PC-9 (cell line): ENCODE results near the gene ZBTB37.

Experiments used
- EZH2 ChIP-seq: fragments of 200-600 bp; sonication (generic); IDR thresholded peaks from 2 replicates; pipeline ENCODE4 v1.8.0; 2017; ENCODE audit warnings: antibody characterized with exemption, low read depth
- TF ChIP-seq, protein P1 (sequence below): fragments of 200-600 bp; sonication (generic); conservative IDR thresholded peaks from 2 replicates; pipeline ENCODE4 v1.6.1; 2017; ENCODE audit warnings: mixed run types, antibody characterized with exemption, mild to moderate bottlenecking, moderate library complexity

DNA sequence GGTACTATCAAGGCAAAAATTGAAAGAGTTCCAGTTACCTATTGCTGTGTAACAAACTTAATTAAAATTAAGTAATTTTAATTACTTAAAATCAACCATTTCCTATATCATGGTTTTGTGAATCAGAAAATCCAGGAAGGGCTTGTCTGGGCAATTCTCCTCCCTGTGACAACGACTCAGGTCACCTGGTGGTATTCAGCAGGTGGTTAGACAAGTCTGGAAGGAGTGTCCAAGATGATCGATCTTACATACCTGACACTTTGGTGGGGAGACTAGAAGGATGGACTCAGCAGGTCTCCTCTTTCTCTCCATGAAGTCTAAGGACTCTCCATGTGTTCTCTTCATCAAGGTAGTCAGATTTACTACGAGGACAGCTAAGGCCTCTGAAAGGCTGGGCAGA is 26.0 kb downstream of the ZBTB37 start:
- TF ChIP-seq, protein P1, sequence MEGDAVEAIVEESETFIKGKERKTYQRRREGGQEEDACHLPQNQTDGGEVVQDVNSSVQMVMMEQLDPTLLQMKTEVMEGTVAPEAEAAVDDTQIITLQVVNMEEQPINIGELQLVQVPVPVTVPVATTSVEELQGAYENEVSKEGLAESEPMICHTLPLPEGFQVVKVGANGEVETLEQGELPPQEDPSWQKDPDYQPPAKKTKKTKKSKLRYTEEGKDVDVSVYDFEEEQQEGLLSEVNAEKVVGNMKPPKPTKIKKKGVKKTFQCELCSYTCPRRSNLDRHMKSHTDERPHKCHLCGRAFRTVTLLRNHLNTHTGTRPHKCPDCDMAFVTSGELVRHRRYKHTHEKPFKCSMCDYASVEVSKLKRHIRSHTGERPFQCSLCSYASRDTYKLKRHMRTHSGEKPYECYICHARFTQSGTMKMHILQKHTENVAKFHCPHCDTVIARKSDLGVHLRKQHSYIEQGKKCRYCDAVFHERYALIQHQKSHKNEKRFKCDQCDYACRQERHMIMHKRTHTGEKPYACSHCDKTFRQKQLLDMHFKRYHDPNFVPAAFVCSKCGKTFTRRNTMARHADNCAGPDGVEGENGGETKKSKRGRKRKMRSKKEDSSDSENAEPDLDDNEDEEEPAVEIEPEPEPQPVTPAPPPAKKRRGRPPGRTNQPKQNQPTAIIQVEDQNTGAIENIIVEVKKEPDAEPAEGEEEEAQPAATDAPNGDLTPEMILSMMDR, result no peak
- no peak for TF ChIP-seq EZH2
